Activated T-helper 1 cell treated with anti-CD3 and anti-CD28 coated beads, Interleukin-12 subunit alpha, Interleukin-12 subunit beta, Interleukin-2, Interleukin-4 antibody, amounts not matched to agents 30 ng/mL and 10 ng/mL and 1 ng/mL, durations not matched to agents 14 hours and 24 hours and 36 hours (primary cell): ENCODE results near the gene CXCR3. TPM values are rescaled to one million over a fixed set of nuclear protein-coding genes. Genes with fewer than 3 reads are reported as not detected.
"Not testable (repeated sequence)": the region's sequence is repeated elsewhere in the genome, so short reads cannot be mapped to it uniquely, and the experiment has no call there.

Experiments
- DNase-seq: peaks from one replicate; pipeline ENCODE4 v3.0.0; 2021; ENCODE audit warnings: low spot score
- H3K27ac Mint-ChIP-seq: one replicate; pipeline ENCODE4 v1.8.0; 2021; ENCODE audit warnings: mild to moderate bottlenecking, mixed read lengths
- H3K27me3 Mint-ChIP-seq: one replicate; pipeline ENCODE4 v1.8.0; 2022; ENCODE audit warnings: mild to moderate bottlenecking, moderate library complexity, mixed read lengths; ENCODE audit not compliant: insufficient read depth
- H3K36me3 Mint-ChIP-seq: one replicate; pipeline ENCODE4 v1.8.0; 2021; ENCODE audit warnings: low read depth, mixed read lengths
- H3K4me1 Mint-ChIP-seq: one replicate; pipeline ENCODE4 v1.8.0; 2021; ENCODE audit warnings: low read depth, mixed read lengths
- H3K4me3 Mint-ChIP-seq: one replicate; pipeline ENCODE4 v1.8.0; 2021; ENCODE audit warnings: mild to moderate bottlenecking, moderate library complexity, mixed read lengths
- H3K9me3 Mint-ChIP-seq: one replicate; pipeline ENCODE4 v1.8.0; 2021; ENCODE audit warnings: mixed read lengths
- intact Hi-C: fragments of 100-400 bp; cut with micrococcal nuclease; formaldehyde crosslinking; loops from one replicate; pipeline ENCODE4 v1.15.1; 2024
- total RNA-seq: library from RNA; stranded (reverse); gene quantifications from 2 replicates; pipeline ENCODE4 v1.2.3, GENCODE V29; 2022

CXCR3 gene
- total RNA-seq, 1 donor from 2014 or later, result 55.4 TPM

DNA sequence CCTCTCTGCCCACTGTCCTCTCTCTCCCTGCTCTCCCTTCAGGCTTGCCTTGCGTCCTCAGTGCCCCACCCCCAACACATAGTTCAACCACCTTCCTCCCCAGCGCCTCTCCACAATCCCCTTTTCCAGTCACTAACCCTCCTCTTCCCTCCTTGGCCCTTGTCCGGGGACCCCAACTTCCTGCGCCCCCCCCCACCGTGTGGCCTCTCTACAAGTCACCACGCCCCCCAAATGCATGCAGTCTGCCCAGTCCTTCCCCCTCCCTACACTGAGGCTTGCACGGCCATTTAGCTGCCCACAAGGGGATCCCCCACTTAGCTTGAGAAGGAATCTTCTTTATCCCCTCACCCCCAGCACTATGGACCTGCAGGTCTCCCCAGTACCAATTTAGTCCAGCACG lies 569 bp downstream of the CXCR3 start:
- H3K4me1 Mint-ChIP-seq, result peaks cover 85% of the 10 kb centered on the region
- H3K36me3 Mint-ChIP-seq, result peaks cover 41% of the 10 kb centered on the region
- peak overlapping the region; percentile 93 for H3K4me3 Mint-ChIP-seq
- DNase-seq, result no peak
- H3K27me3 Mint-ChIP-seq, result no peaks in the 10 kb centered on the region
- intact Hi-C loops, result loop anchor here (1.0 to 10.0 kb wide), 5 partner anchors 45 to 503 kb away; partner anchors contain the start of genes IL2RG, MED12, NONO and TAF1
- no peaks in the 10 kb centered on the region for H3K9me3 Mint-ChIP-seq
- H3K27ac Mint-ChIP-seq, result peak overlapping the region; percentile 97

DNA sequence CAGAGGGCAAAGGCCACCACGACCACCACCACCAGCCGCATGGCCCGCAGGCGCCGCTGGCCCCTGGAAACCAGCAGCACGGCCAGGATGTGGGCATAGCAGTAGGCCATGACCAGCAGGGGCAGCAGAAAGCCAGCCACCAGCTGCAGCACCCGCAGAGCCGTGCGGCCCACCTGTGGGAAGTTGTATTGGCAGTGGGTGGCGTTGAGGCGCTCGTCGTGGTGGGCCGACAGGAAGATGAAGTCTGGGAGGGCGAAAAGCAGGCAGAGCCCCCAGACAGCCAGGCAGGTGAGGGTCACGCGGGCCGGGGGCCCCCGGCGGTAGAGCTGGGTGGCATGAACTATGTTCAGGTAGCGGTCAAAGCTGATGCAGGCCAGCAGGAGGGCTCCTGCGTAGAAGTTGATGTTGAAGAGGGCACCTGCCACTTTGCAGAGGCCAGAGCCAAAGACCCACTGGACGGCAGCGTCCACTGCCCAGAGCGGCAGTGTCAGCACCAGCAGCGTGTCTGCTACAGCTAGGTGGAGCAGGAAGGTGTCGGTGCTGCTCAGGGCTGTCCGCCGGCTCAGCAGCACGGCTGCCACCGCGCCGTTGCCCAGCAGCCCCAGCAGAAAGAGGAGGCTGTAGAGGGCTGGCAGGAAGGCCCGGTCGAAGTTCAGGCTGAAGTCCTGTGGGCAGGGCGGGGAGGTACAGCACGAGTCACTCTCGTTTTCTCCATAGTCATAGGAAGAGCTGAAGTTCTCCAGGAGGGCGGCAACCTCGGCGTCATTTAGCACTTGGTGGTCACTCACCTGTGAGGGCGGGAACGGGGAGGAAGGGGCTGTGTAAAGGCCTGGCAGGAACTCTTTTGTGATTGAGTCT lies 1.4 kb downstream of the CXCR3 start:
- H3K4me3 Mint-ChIP-seq, result peak overlapping the region; percentile 93
- no peak for DNase-seq
- H3K27me3 Mint-ChIP-seq, result no peaks in the 10 kb centered on the region
- intact Hi-C loops, result loop anchor here (10.0 kb wide), 1 partner anchor 502 kb away; the partner anchor contains the start of genes IL2RG and MED12
- peak overlapping the region; percentile 43 for H3K27ac Mint-ChIP-seq
- H3K4me1 Mint-ChIP-seq, result peaks cover 79% of the 10 kb centered on the region
- no peaks in the 10 kb centered on the region for H3K9me3 Mint-ChIP-seq
- H3K36me3 Mint-ChIP-seq, result peaks cover 43% of the 10 kb centered on the region

DNA sequence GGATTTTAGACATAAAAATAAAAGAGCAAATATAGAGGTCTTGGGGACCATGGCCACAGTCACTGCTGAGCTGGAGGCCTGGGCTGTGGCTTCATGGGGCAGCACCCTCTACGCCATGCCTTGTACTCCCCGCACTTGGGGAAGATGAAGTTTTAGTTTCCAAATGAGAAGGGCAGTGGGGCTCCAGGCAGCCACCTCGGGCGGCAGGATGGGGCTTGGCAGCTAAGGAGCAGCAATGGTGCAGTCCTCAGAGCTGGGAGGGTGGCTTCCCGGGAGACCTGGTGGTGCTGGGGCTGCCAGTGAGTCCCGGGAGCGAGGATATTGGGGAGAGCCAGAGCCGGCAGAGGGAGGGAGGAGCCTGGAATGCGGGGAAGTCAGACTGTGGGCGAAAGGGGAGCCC lies 2.4 kb downstream of the CXCR3 start:
- H3K4me1 Mint-ChIP-seq, result peaks cover 83% of the 10 kb centered on the region
- no peak for DNase-seq
- intact Hi-C loops, result loop anchor here (10.0 kb wide), 1 partner anchor 501 kb away; the partner anchor contains the start of genes IL2RG and MED12
- H3K27me3 Mint-ChIP-seq, result no peaks in the 10 kb centered on the region
- H3K27ac Mint-ChIP-seq, result peak overlapping the region; percentile 91
- peak overlapping the region; percentile 86 for H3K4me3 Mint-ChIP-seq
- H3K9me3 Mint-ChIP-seq, result no peaks in the 10 kb centered on the region
- peaks cover 52% of the 10 kb centered on the region for H3K36me3 Mint-ChIP-seq

DNA sequence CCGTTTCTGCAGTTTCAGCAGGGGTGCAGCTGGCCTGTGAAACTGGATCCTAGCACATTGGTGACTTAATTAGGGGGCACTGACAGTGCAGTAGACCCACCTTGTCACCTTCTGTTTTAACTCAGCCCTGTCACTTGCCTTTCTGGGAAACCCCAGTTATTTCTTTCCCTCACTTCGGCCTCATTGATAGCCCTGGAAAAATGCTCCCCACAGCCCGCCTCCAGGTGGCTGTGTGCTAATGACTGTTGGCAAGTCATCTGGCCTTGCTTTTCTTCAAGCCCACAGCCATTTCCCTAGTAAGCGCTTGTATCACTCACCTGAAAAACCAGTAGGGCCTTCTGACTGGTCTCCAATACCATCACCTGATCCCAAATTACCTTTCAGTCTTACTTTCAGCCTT lies 3.3 kb downstream of the CXCR3 start:
- Mint-ChIP-seq H3K4me3 (peak overlapping the region; percentile 86), H3K9me3 (no peaks in the 10 kb centered on the region), H3K27ac (peak overlapping the region; percentile 91), H3K27me3 (no peaks in the 10 kb centered on the region), H3K4me1 (peaks cover 78% of the 10 kb centered on the region), H3K36me3 (peaks cover 57% of the 10 kb centered on the region)
- intact Hi-C loops, result loop anchor here (10.0 kb wide), 1 partner anchor 500 kb away; the partner anchor contains the start of genes IL2RG and MED12
- DNase-seq, result no peak

- Mint-ChIP-seq H3K4me1 (peaks cover 74% of the 10 kb centered on the region), H3K36me3 (peaks cover 63% of the 10 kb centered on the region), H3K9me3 (no peaks in the 10 kb centered on the region), H3K27ac (peak overlapping the region; percentile 56), H3K4me3 (no peak overlapping the region), H3K27me3 (no peaks in the 10 kb centered on the region)
- intact Hi-C loops, result loop anchor here (10.0 kb wide), 1 partner anchor 497 kb away; the partner anchor contains the start of genes IL2RG and MED12
- no peak for DNase-seq
Observed at GRCh38 chrX:71612256-71612655, 6.1 kb downstream of the CXCR3 start.

DNA sequence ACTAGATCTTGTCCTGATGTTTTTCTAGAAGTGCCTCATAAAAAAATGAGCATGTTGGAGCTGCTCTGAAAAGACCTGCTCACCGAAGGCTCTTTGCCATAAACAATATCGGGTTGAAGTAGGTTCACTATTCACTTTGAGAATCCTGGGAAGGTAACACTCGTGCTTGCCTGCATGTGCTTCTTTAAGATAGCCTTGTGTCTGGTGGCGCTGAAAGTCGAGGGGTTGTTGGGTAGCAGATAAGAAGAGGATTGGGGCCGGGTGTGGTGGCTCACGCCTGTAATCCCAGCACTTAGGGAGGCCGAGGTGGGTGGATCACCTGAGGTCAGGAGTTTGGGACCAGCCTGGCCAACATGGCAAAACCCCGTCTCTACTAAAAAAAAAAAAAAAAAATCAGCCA lies 6.6 kb downstream of the CXCR3 start:
- Mint-ChIP-seq H3K36me3 (peaks cover 63% of the 10 kb centered on the region), H3K4me1 (peaks cover 70% of the 10 kb centered on the region)
- intact Hi-C loops, result loop anchor here (10.0 kb wide), 1 partner anchor 497 kb away; the partner anchor contains the start of genes IL2RG and MED12
- not testable (repeated sequence) for H3K27me3 Mint-ChIP-seq, DNase-seq, H3K27ac Mint-ChIP-seq, H3K4me3 Mint-ChIP-seq, H3K9me3 Mint-ChIP-seq

- Mint-ChIP-seq H3K36me3 (peaks cover 66% of the 10 kb centered on the region), H3K27me3 (no peaks in the 10 kb centered on the region), H3K27ac (peak overlapping the region; percentile 83), H3K4me3 (no peak overlapping the region), H3K4me1 (peaks cover 67% of the 10 kb centered on the region), H3K9me3 (no peaks in the 10 kb centered on the region)
- no peak for DNase-seq
- intact Hi-C loops, result loop anchor here (1.0 to 2.0 kb wide), 2 partner anchors 14 to 43 kb away; no protein-coding TSS in a partner anchor
Observed at GRCh38 chrX:71609095-71609750, 9.1 kb downstream of the CXCR3 start.

DNA sequence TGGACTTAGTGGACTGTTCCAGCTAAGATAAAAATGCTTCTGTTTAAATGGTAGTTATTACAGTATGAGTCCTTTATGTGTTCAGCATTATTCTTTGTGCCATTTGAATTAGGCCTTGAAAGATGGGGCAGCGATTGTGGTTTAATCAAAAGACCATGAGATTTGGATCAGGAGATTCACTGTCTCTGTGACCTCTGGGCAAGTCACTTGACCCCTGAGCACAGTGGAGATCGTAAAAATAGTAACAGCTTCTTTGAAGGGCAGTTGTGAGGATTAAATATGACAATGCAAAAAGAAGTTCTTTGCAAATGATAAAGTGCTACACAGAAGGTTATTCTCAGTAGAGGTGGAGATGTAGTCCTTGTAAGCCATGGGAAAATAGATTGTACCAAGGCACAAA lies 10.8 kb downstream of the CXCR3 start:
- H3K4me3 Mint-ChIP-seq, result peak overlapping the region; percentile 38
- peaks cover 54% of the 10 kb centered on the region for H3K4me1 Mint-ChIP-seq

GRCh38 chrX:71606536-71607216 lies 11.6 kb downstream of the CXCR3 start:
- Mint-ChIP-seq H3K9me3 (no peaks in the 10 kb centered on the region), H3K27ac (peak overlapping the region; percentile 76), H3K36me3 (peaks cover 75% of the 10 kb centered on the region), H3K4me3 (peak overlapping the region; percentile 26), H3K27me3 (no peaks in the 10 kb centered on the region), H3K4me1 (peaks cover 52% of the 10 kb centered on the region)
- DNase-seq, result no peak
- intact Hi-C loops, result no loop called here

More for the DNA sequence above, 10.8 kb downstream of the CXCR3 start:
- Mint-ChIP-seq H3K36me3 (peaks cover 71% of the 10 kb centered on the region), H3K27ac (peak overlapping the region; percentile 76), H3K9me3 (no peaks in the 10 kb centered on the region), H3K27me3 (no peaks in the 10 kb centered on the region)
- intact Hi-C loops, result no loop called here
- DNase-seq, result no peak

GRCh38 chrX:71604796-71605568 lies 13.3 kb downstream of the CXCR3 start:
- Mint-ChIP-seq H3K4me3 (no peak overlapping the region), H3K27me3 (no peaks in the 10 kb centered on the region), H3K9me3 (no peaks in the 10 kb centered on the region), H3K4me1 (peaks cover 42% of the 10 kb centered on the region), H3K36me3 (peaks cover 66% of the 10 kb centered on the region), H3K27ac (peak overlapping the region; percentile 40)
- no peak for DNase-seq
- intact Hi-C loops, result no loop called here

- Mint-ChIP-seq H3K36me3 (peaks cover 61% of the 10 kb centered on the region), H3K4me3 (no peak overlapping the region), H3K4me1 (peaks cover 37% of the 10 kb centered on the region), H3K27ac (no peak overlapping the region), H3K27me3 (no peaks in the 10 kb centered on the region), H3K9me3 (no peaks in the 10 kb centered on the region)
- no peak for DNase-seq
- intact Hi-C loops, result no loop called here
Observed at GRCh38 chrX:71604141-71604540, 14.2 kb downstream of the CXCR3 start.

DNA sequence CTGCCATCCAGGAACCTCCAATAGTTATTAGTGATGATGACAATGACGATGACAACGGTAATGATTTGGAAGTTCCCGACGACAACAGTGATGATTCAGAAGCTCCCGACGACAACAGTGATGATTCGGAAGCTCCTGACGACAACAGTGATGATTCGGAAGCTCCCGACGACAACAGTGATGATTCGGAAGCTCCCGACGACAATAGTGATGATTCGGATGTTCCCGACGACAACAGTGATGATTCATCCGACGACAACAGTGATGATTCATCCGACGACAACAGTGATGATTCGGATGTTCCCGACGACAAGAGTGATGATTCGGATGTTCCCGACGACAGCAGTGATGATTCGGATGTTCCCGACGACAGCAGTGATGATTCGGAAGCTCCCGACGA lies 14.7 kb downstream of the CXCR3 start:
- Mint-ChIP-seq H3K4me3 (peak overlapping the region; percentile 20), H3K27ac (peak overlapping the region; percentile 77), H3K27me3 (no peaks in the 10 kb centered on the region), H3K36me3 (peaks cover 59% of the 10 kb centered on the region), H3K9me3 (no peaks in the 10 kb centered on the region), H3K4me1 (peaks cover 31% of the 10 kb centered on the region)
- DNase-seq, result no peak
- intact Hi-C loops, result no loop called here
